Transverse colon (tissue), 4 donors: ENCODE measurements around the gene FOXL3. TPM values are rescaled to one million over a fixed set of nuclear protein-coding genes. Genes with fewer than 3 reads are reported as not detected.
A peak's percentile ranks its signal among the peaks of the same experiment; 100 is the strongest.

Experiments
- DNase-seq: peaks from one replicate; pipeline ENCODE4 v3.0.0-alpha.2; 2019
- H3K27ac ChIP-seq, 4 donors: fragments of 200-600 bp; sonication (generic); 2 replicates each; pipeline ENCODE4 v1.5.1; 2016 to 2018; ENCODE audit warnings: inconsistent platforms in 4 of 4
- H3K27me3 ChIP-seq: fragments of 200-600 bp; sonication (generic); 2 replicates; pipeline ENCODE4 v1.5.1; 2017; ENCODE audit warnings: inconsistent platforms
- H3K36me3 ChIP-seq, 4 donors: fragments of 200-600 bp; sonication (generic); 2 replicates each; pipeline ENCODE4 v1.5.1; 2017 to 2019; ENCODE audit warnings: inconsistent platforms in 4 of 4
- H3K4me1 ChIP-seq, 4 donors: fragments of 200-600 bp; sonication (generic); 2 replicates each; pipeline ENCODE4 v1.5.1; 2017 to 2020; ENCODE audit warnings: inconsistent platforms in 4 of 4
- H3K4me3 ChIP-seq, 4 donors: fragments of 200-600 bp; sonication (generic); 1 replicate in 1 of 4; 2 replicates in 3 of 4; pipeline versions ENCODE4 v1.5.1 to v1.6.1; 2017 to 2019; ENCODE audit warnings: inconsistent platforms in 4 of 4
- H3K9me3 ChIP-seq, 2 donors: fragments of 200-600 bp; sonication (generic); 2 replicates each; pipeline ENCODE4 v1.5.1; 2017 to 2019; ENCODE audit warnings: inconsistent platforms in 2 of 2
- CTCF ChIP-seq, 5 experiments: fragments of 200-600 bp in 3 of 5; fragments of 450-650 bp in 2 of 5; sonication (generic) in 3 of 5; IDR thresholded peaks; 1 replicate in 2 of 5; 2 replicates in 3 of 5; pipeline ENCODE4 v1.5.1; 2016 to 2017; ENCODE audit warnings: antibody characterized with exemption in 5 of 5, inconsistent platforms in 3 of 5, mild to moderate bottlenecking in 2 of 5, moderate library complexity in 1 of 5
- EP300 ChIP-seq: sonication (generic); formaldehyde crosslinking; IDR thresholded peaks from one replicate; pipeline ENCODE4 v1.6.1; 2017; ENCODE audit warnings: antibody characterized with exemption, low read depth
- POLR2A ChIP-seq: fragments of 450-650 bp; IDR thresholded peaks from one replicate; pipeline ENCODE4 v1.6.1; 2016; ENCODE audit warnings: antibody characterized with exemption, mild to moderate bottlenecking, moderate library complexity
- POLR2AphosphoS5 ChIP-seq, 3 donors: sonication (generic); formaldehyde crosslinking; IDR thresholded peaks; one replicate each; pipeline ENCODE4 v1.6.1; 2016; ENCODE audit warnings: antibody characterized with exemption in 3 of 3
- WGBS, 2 donors: methylation state at CpG; one replicate each; pipeline ENCODE4 v1.1.5; 2018; ENCODE audit warnings: low coverage in 1 of 2; 5-methylcytosine and 5-hydroxymethylcytosine counted together
- in situ Hi-C, 4 donors: fragments of 200-750 bp; cut with MboI; loops; one replicate each; pipeline versions ENCODE4 v1.15.0 to v1.15.1; 2017; ENCODE audit warnings: low sequenced_read_pairs in 3 of 4, low pct_ligation_motif_present in 1 of 4, low pct_unique_long_range_greater_than_20kb in 1 of 4
- intact Hi-C: fragments of 100-400 bp; cut with DNase I; formaldehyde crosslinking; loops from one replicate; pipeline ENCODE4 v1.15.1; 2023; ENCODE audit warnings: low total_unique reads
- total RNA-seq, 4 donors: library from RNA; depleted of rRNA; stranded (reverse); fragments of >200 nt; gene quantifications; one replicate each; pipeline ENCODE4 v1.1.0, GENCODE V29; 2016

Gene FOXL3
- total RNA-seq, 4 donors from 2014 or later: not detected

- WGBS, 2 donors: 46 to 68% methylated on average over 8 to 16 of the region's 16 CpGs
- no peaks in the 10 kb centered on the region for H3K9me3 ChIP-seq
- DNase-seq: no peak
- TF ChIP-seq CTCF (IDR thresholded peaks at IDR 0.05): no peak
- in situ Hi-C loops (no loop called here), intact Hi-C loops (no loop called here)
- peaks cover 36 to 68% (median 57%) of the 10 kb centered on the region in 4 donors for H3K4me1 ChIP-seq
- H3K27me3 ChIP-seq: no peaks in the 10 kb centered on the region
- H3K4me3 ChIP-seq: no peak overlapping the region
- H3K36me3 ChIP-seq: no peaks in the 10 kb centered on the region
- peak overlapping the region; percentile 65 to 83 (median 82) for H3K27ac ChIP-seq
Measured at GRCh38 chr7:330511-331230, 40.7 kb downstream of the FOXL3 start.

- no peaks in the 10 kb centered on the region for H3K27me3 ChIP-seq
- no peaks in the 10 kb centered on the region for H3K36me3 ChIP-seq
- in situ Hi-C loops: no loop called here
- H3K27ac ChIP-seq: peak overlapping the region; percentile 67 to 76 (median 72)
- H3K4me3 ChIP-seq: peak overlapping the region in 1 of 4 donors; percentile 51
- H3K4me1 ChIP-seq: peaks cover 36 to 59% (median 49%) of the 10 kb centered on the region in 4 donors
- intact Hi-C loops: no loop called here
- TF ChIP-seq EP300 (no peak), POLR2A (no peak), CTCF (IDR thresholded peaks at IDR 0.05) (no peak), POLR2AphosphoS5 (IDR thresholded peaks at IDR 0.05) (no peak)
- no peak for DNase-seq
- H3K9me3 ChIP-seq: no peaks in the 10 kb centered on the region
- 47 to 100% methylated on average over 1 to 23 of the region's 23 CpGs for WGBS, 2 donors
Measured at GRCh38 chr7:332020-332517, 42.1 kb downstream of the FOXL3 start.

GRCh38 chr7:332646-333392, 42.8 kb downstream of the FOXL3 start:
- intact Hi-C loops (loop anchor here (1.0 kb wide), 1 partner anchor 441 kb away; no protein-coding TSS in a partner anchor), in situ Hi-C loops (no loop called here)
- peak overlapping the region; percentile 17 to 51 (median 30) for H3K4me3 ChIP-seq
- H3K27me3 ChIP-seq: no peaks in the 10 kb centered on the region
- no peaks in the 10 kb centered on the region for H3K9me3 ChIP-seq
- H3K36me3 ChIP-seq: no peaks in the 10 kb centered on the region
- H3K27ac ChIP-seq: peak overlapping the region; percentile 67 to 76 (median 72)
- peak; percentile 90 for DNase-seq
- WGBS, 2 donors: 6% methylated on average over 45 of the region's 57 CpGs; no CpG with 5 or more reads in 1 of the 2 donors
- TF ChIP-seq POLR2AphosphoS5 (IDR thresholded peaks at IDR 0.05) (peak in 2 of 3 donors; percentile 24 to 28), POLR2A (peak; percentile 13), CTCF (IDR thresholded peaks at IDR 0.05) (peak; percentile 88 to 95 (median 90)), EP300 (peak; percentile 4)
- H3K4me1 ChIP-seq: peaks cover 28 to 52% (median 42%) of the 10 kb centered on the region in 4 donors

- peak overlapping the region; percentile 67 to 76 (median 72) for H3K27ac ChIP-seq
- intact Hi-C loops: loop anchor here (1.0 kb wide), 1 partner anchor 441 kb away; no protein-coding TSS in a partner anchor
- in situ Hi-C loops: no loop called here
- TF ChIP-seq EP300: no peak
- no peak for TF ChIP-seq POLR2A
- no peak for TF ChIP-seq CTCF (IDR thresholded peaks at IDR 0.05)
- no peak for TF ChIP-seq POLR2AphosphoS5 (IDR thresholded peaks at IDR 0.05)
- peak; percentile 69 for DNase-seq
- H3K4me3 ChIP-seq: peak overlapping the region in 2 of 4 donors; percentile 29 to 51
- no peaks in the 10 kb centered on the region for H3K9me3 ChIP-seq
- no peaks in the 10 kb centered on the region for H3K27me3 ChIP-seq
- H3K36me3 ChIP-seq: no peaks in the 10 kb centered on the region
- H3K4me1 ChIP-seq: peaks cover 26 to 46% (median 39%) of the 10 kb centered on the region in 4 donors
- WGBS, 2 donors: 20 to 26% methylated on average over 7 to 17 of the region's 17 CpGs
Measured at GRCh38 chr7:333393-333764, 43.4 kb downstream of the FOXL3 start.
